ENCODE data around the gene ARL13B.

DNA sequence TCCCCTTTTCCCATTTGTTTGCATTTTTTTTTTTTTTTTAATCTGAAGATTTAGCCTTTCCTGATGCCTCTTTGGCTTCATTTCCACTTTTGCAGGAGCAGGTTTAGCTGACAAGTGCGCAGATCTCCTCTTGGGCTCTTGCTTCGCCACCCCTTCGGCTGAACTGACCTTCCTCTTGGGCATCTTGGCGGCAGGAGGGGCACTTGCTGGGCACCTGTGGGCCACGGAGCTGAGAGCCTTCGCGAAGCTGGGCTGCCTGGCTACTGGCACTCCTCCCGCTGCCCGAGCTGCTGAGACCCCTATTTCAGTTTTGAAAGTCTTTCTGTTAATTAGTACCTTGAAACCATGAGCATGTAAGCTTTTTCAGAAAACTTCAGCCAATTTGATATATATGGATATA, 8.8 kb downstream of the ARL13B start:
- TF ChIP-seq, protein P1, sequence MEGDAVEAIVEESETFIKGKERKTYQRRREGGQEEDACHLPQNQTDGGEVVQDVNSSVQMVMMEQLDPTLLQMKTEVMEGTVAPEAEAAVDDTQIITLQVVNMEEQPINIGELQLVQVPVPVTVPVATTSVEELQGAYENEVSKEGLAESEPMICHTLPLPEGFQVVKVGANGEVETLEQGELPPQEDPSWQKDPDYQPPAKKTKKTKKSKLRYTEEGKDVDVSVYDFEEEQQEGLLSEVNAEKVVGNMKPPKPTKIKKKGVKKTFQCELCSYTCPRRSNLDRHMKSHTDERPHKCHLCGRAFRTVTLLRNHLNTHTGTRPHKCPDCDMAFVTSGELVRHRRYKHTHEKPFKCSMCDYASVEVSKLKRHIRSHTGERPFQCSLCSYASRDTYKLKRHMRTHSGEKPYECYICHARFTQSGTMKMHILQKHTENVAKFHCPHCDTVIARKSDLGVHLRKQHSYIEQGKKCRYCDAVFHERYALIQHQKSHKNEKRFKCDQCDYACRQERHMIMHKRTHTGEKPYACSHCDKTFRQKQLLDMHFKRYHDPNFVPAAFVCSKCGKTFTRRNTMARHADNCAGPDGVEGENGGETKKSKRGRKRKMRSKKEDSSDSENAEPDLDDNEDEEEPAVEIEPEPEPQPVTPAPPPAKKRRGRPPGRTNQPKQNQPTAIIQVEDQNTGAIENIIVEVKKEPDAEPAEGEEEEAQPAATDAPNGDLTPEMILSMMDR (IDR thresholded peaks at IDR 0.05), result no peak
- TF ChIP-seq POLR2A (IDR thresholded peaks at IDR 0.05), result no peak
